ENCODE results near the gene CCDC93.

DNA sequence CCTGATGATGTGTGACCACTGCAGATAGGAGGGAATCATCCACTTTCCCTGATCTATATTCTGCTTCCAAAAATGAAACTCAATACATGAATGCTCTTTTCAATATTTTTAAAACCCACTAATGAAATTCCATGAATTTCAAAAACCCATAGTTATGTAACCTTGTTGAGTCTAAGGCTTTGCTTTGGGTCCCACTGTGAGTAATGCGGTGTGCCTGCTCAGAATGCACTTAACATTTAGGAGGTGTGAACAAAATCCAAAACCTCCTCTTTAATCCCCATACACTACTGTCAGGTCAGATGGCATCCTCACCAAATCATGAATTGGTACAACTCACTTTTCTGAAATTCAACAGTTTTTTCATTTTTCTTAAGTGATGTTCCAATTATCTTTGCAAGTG, 50.4 kb downstream of the CCDC93 start:
- no peak for TF ChIP-seq POLR2A (IDR thresholded peaks at IDR 0.05; ENCODE audit: low read depth, low read length)
- TF ChIP-seq TAF1 (IDR thresholded peaks at IDR 0.05; ENCODE audit: borderline replicate concordance, low read depth, low read length) = no peak
